ENCODE data around the gene NCBP2.

The NCBP2 gene

DNA sequence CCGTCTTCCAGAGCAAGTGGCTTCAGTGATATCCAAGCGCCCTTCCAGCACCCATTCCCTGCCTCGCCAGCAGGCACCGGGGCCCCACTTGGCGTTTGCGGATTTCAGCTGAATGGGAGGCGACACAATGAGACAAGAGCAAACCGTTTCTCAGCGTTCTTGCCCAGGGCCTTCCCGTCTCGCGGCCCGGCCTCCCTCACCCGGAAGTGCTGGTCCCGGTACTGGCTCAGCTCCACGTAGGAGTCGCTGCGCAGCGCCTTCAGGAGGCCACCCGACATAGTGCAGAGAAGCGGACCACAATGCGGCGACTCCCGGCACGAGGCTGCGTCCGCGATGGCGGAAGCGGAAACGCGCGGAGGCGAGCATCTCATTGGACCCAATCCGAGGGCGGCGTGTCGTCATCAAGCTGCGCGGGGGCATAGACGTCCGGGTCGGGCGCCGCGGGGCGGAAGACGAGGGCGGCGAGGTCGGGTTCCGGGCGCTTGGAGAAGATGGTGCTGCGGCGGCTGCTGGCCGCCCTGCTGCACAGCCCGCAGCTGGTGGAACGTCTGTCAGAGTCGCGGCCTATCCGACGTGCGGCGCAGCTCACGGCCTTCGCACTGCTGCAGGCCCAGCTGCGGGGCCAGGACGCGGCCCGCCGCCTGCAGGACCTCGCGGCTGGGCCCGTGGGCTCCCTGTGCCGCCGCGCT, at the start of gene NCBP2:
Gene NCBP2 (minus strand): TSS at position 303 of the 689 bp plus-strand sequence. CDS start 25 bp downstream, at position 278.
- DNase-seq, result peak; percentile 96

DNA sequence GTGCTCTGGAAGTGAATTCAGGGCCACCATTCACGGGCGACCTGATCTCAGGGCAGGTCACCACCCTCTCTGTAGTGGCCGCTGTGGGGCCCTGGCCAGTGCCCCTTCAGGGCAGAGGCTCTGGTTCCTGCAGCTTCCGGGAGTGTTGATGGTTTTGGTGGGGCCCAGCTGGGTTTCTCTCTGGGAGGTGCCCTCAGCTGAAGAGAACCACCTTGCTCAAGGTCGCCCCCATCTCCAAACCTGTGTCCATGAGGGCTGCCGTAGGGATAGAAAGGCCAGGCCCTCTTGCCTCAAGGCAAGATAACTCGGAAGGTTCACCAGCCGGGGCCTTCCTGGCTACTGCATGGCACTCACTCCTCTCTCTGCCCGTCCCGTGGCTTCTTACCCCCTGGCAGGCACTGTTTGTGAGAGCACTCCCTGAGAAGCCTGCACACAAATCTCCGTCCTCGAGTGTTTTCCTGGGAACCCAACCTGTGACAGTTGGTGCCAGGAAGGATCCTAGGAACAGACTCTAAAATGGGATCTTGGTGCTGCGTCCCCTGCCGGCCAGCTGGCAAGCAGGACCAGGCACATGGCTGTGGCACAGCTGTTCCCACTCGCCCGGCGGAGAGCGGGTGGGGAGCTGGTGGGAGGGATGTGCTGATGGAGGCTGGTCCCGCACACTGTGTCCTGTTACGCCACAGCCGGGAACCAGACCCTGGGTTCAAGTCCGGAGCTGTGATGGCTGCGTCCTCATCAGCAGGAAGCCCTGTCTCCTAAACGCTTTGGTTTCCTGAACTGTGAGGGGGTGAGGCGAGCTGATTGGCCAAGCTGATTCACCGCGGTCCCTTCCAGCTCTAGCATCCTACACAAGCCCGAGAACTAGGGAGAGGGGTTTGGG, 49.5 kb upstream of the NCBP2 start:
- no peak for DNase-seq

DNA sequence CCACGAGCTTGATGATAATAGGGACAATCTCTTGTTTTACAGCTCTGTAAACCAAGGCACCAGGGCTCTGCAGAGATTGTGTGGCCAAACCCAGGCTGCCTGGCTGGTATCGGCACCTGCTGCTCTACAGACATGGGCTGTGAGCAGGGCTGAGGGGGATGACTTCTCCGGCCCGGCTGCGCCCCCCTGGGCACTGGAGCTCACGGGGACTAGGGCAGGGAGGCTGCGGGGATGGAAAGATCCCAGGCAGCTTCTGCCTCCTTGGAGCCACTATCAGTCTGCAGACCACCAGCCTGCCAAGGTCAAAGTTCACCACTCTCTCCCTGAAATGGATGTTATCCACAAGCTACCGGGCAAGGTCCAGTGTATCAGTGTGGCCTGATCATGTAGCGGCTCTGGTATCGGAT, 48.3 kb upstream of the NCBP2 start:
- DNase-seq, result no peak

DNA sequence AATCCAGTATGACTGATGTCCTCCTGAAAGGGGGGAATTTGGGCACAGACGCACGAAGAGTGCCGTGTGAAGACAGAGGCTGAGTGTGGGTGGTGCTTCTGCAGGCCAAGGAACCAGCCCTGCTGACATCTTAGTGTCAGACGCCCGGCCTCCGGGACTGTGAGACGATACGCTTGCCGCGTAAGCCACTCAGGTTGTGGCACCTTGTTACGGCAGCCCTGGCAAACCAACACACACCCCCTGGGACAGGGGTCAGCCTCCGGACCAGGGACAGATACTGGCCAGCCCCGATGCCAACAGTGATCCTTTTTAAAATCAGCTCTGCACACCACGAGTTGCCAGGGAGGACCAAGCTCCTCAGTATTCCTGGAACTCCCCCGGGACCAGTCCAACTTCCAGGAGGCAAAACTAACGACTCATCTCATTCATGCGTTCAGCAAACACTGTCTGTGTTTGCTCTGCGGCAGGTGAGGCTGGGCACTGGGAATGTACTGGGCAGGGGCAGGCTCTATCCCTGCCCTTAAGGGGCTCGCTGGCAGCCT, 47.5 kb upstream of the NCBP2 start:
- peak; percentile 57 for DNase-seq

DNA sequence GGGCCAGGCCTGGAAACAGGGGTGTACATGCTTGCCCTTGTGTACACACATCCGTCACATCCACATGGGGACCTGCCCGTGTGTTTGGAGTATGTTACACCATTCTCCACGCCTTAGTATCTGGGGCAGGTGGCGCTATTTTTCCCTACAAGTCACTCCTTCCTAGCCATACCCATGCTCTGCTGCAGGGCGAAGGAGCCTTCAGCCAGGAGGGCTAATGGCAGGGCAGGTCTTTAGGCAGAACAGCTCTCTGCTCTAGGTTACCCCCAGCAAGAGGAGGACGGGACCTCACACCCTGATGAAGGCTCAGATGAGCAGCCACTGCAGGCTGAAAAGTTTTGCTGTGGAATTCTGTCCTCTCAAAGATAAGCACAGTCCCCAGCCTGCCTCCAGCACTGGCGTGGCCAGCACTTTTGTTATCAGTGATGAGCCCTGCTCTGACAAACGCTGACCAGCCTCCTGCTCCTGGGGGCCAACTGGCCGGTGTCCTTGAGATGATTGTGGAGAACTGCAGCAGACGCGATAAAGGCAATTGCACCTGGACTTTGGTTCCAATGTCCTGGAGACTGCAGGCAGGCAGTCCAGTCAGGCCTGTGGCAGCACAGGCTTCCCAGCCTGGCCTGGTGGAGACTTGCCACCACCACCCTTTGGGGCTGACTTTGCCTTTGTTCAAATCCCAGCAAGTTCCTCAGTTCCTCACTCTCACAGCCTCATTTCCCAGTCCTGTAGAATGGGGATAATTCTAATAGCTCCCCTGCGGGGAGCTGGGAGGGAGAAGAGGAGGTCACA, 46.1 kb upstream of the NCBP2 start:
- no peak for DNase-seq

DNA sequence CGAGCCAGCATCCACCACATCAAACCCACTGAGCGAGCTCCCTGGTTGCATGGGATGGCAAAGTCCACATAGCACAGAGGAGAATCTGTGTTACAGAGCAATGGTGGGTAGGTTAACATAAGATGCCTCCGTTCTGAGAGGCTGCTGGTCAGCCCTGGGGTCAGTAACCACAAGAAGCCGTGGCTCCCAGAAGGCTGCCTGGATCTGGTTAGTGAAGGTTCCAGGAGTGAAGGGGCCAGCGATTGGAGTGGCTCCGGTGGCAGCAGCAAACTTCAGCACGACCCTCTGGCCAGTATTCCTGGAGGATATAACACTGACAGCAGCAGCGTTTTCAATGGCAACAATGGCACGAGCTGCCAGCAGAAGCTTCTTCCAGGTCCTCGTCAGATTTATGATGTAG, 44.7 kb upstream of the NCBP2 start:
- no peak for DNase-seq

DNA sequence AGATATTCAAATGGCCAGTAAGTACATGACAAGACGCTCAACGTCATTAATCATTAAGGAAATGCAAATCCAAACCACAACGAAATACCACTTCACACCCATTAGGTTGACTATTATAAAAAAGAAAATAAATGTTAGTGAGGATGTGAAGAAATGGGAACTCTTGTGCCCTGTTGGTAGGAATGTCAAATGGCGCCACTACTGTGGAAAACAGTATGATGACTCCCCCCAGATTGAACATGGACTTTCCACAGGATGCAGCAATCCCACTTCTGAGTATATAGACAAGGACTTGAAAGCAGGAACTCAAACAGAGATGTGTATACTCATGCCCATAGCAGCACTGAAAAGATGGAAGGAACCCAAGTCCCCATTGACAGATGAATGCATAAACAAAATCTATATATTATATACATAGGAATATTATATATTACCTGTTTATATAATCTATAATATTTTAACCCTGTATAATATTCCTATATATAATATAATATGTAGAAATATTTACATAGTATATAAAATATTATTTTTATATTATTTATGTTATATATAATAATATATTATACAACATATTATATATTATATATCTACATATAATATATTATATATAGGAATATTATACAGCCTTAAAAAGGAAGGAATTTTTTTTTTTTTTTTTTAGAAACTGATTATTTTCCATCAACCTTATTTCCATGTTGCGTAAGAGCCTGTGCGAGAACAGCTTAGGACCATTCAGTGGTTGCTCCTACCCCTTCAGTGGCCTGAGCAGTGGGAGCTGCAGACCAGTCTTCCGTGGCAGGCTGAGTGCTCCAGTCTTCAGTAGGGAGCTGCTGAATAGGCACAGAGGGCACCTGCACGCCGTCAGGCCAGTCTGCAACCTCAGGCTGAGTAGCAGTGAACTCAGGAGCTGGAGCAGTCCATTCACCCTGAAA, 43.9 kb upstream of the NCBP2 start:
- DNase-seq, result no peak

DNA sequence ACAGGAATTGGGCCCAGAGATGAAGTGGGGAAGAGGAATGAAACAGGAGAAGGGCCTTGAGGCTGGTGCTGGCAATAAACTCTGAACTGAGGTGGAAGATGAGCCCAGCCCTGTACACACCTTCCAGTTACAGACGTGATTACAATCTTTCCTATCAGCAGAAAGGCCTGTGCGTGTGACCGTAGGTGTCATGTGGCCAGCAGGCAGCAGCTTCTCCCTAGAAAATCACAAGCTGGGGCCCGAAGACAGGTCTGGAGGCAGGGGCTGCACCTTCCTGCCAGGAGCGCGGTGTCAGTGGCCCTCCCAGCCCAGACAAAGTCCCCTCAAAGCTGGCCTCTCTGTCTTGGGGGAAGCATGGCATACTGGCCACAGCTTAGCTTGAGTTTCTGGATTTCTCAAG, 43.0 kb upstream of the NCBP2 start:
- no peak for DNase-seq

DNA sequence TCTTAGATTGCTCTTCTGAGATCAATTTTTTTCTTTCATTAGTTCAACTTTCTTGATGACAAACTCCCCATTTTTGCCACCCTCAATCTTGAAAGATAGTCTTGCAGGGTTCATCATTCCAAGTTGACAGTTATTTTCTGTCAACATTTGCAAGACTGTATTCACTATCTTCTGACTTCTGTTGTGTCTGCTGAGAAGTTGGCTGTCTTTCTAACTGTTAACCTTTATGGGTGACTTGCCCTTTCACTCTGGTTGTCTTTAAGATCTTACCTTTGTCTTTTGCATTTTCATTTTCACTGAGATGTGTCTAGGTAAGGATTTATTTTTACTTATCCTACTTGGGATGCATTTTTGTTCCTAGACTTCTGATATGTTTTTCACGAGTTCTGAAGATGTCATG, 40.9 kb upstream of the NCBP2 start:
- no peak for DNase-seq

DNA sequence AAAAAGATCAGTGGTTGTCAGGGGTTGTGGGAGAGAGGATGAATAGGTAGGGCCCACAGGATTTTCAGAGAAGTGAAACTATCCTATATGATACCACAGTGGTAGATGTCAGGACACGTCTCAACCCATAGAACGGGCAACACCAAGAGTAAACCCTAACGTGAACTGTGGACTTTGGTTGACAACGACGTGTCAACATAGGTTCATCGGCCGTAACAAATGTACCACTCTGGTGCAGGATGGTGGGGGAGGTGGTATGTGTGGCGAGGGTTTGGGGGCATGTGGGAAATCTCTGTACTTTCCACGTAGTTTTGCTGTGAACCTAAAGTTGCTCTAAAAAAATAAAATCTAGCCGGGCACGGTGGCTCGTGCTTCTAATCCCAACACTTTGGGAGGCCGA, 39.3 kb upstream of the NCBP2 start:
- no peak for DNase-seq

DNA sequence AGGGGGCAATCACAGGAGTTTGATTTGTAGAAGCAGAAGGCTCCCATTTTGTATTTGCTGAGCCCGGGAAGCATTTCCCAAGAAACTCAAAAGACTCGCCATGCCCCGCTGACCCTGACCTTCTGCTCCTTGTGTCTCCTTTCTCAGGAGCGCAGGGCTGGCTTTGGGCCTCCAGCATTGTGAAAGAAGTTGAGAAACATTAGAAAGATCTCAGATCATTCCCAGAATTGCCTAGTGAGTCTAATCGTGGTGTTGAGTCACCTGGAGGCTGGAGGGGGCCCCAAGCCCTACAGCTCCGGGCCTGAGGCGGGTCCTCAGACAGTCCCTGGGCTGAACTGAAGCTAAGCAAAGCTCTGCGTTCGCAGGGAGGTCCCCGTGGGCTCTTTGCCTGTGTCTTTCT, 37.2 kb upstream of the NCBP2 start:
- no peak for DNase-seq

DNA sequence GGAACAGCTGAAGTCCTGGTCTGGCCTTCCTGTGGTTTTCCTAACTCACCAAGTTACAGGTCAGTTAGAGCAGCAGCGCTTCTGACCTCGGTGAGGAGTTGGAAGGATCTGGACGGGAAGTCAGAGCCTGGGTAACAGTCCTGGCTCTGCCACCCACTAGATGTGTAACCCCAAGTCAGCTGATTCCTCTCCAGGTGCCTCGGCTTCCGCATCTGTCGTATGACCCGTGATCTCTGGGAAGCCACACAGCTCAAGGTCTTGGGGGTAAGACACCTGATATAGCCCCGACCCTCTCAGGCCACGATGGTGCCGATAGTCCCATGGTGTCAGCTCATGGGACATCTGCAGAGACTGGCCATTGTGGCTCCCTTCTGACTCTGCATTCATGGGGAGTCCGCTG, 34.6 kb upstream of the NCBP2 start:
- no peak for DNase-seq

DNA sequence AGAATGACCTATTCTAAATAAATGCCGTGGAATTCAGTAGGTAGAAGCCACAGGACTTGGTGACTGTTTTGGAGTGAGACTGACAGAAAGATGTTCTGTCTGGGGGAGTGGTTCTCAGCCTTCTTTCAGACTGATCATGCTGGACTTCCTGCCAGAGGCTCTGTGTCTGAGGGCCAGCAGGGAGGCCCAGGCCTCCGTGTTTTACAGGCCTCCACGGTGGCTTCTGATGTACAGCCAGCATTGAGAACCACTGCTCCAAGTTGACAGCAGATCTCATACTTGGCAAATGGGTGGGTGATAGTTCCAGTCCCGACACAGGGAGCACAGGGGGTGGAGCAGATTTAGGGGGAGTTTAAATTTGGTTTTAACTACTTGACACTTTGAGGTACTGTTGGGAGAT, 33.0 kb upstream of the NCBP2 start:
- DNase-seq, result no peak

DNA sequence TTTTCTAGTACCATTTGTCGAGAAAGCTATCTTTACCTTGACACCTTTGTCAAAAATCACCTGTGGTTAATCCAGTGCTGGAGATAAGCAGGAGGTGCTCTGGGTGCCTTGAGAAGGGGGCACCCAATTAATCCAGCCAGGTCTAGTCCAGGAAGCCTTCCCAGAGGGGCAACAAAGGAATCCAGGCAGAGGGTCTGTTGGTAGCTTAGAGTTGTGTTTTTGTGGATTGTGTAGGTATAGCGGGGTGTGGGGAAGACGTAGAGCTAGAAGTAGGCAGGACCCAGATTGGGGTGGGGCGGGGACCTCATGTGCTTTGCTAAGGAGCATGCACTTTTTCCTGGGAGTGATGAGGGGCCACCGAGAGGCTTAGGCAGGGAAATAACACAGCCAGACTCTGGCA, 32.3 kb upstream of the NCBP2 start:
- DNase-seq, result no peak

DNA sequence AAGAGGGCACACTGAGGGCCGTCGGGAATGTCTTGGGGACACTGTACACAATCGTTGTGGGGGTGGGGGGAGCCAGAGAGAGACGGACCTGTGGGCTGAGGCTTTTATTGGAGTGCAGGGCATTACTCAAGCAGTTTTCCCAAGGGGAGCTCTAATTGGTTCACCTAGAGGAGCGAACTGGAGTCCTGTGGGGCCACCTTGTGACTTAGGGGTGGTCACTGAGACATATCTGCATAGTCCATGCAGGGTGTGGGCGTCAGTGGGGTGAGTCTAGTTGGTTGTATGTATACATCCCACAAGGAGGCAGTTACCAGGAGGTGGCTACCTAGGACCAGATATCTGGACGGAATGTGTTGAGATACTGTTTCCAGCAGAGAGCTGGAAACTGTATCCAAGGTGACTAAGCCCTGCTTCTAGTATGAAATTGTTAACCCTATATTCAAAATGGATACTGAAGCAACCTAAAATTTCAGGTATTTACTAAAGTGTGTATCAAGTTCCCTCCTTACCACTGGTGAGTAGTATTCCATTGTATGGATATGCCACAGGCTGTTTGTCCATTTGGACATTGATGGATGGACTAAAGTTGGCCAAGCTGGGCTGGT, 28.9 kb upstream of the NCBP2 start:
- no peak for DNase-seq

DNA sequence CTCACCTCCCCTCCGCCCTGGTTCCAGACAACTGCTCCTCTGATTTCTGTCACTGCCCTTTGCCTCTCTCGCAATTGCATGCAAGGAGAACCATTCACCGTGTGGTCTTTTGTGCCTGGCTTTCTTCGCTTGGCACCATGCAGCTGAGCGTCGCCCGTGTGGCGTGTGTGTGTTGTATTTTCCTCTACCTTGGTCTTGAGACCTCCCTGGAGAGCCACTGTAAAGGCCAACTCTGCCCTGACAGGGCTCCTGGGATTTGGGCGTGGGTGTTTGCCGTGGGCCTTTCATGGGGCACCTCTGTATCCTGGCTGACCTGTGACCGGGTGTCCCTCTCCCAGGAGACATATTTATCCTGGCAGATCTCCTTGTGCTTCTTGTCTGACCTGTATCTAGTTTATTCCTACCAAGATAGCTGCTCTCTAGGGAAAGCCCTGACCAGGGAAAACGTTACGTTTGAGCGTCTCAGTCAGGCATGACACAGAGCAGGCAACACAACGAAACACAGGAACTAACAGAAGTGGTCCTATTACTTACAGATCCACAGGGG, 28.3 kb upstream of the NCBP2 start:
- DNase-seq, result no peak

DNA sequence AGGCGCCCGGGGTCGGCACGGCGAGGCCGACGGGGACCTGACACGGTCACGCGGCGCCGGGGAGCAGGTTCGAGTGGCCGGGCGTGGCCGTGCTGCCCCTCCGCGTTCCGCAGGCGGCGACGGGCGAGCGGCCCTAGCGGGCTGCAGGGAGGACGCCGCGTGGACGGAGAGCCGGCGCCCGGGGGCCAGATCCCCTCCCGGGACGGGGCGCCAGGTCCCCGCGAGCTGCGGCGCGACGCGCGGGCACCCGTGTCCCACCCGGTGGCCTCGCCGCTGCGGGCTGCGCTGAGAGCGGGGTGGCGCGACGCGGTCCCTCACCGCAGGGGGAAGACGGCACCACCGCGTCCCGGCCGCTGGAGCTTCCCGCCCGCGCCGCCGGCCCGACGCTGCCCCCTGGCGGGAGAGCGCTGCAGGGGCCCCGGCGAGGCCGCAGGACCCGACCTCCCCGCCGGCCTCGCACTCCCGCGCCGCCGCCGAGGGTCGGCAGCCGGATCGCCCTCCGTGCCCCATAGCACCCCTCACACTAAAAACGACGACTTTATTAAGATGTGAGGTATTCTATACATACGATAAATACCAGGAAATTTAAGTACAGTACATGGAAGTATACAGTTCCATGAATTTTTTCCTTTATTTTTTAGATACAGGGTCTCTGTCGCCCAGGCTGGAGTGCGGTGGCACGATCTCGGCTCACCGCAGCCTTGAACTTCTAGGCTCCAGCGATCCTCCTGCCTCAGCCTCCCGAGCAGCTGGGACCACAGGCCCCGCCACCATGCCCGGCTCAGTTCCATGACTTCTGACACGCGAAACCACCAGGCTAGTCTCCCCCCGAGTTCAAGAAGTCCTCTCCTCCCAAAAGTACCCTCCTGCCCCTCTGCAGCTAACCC, 27.6 kb upstream of the NCBP2 start:
- peak; percentile 56 for DNase-seq

DNA sequence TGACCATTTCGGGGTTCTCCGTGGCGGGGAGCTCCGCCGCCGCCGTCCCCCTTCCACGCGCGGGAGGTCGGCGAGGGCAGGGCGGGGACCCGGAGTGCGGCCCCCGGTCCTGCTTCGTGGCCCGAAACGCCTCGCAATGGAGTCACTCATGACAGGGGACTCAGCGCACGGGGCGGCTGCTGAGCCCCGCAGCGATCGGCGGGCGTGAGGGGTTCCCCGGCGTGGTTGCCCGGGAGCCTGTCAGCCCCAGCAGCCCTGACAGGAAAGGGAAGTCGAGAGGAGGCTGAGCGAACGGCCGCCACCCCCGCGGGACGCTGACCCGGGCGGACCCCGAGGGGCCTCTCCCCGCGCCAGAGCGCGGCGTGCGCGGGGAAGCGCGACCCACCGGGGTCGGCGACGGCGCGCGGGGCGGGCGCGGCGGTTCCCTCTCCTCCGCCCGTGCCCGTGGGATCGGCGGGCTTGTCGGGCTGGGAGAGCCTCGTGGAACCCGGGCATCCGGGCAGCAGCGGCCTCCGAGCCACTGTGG, 26.9 kb upstream of the NCBP2 start:
- DNase-seq, result no peak

DNA sequence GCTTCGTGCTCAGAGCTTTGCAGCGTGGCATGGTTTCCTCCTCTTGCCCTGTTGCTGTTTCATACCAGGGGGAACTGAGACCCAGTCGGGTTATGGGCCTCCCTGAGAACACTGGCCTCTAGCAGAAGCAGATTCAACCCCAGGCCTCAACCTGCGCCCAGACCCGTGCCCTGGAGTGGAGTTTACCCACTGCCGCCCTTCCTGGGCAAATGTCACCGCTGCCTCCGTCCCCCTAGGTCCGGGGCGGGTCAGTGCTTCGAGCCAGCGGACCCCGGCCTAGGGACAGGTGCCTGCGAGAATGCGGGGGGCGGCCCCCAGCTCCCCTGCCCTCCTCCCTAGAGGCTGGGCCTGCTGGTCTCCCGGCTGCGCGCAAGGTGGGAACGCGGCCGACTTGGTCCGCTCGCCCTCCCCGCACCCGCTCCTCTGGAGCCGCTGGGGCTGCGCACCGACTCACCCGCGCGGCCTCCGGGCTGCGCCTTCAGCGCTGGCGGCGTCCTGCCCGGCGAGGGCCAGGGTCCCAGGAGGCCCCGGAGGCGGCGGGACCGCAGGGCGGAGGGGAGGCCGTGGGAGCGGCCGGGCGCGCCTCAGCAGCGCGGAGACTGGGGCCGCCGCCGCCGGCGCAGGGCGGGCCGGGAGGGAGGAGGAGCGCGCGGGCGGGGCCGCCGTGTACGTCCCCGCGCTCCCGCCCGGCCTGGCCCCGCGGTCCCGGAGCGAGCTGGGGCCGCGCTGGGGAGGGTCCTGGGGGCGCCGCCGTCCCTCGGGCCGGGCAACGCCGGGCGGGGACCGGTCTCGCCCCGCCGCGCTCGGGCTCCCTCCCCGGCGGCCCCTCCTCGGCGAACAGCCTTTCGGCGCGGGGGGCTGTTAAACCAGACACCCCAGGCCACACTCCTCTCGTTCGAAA, 26.2 kb upstream of the NCBP2 start, which contains the start of gene PIGZ:
Gene PIGZ (minus strand): TSS at position 601 of the 901 bp plus-strand sequence. CDS start 16,802 bp downstream, outside the sequence.
- DNase-seq, result peak; percentile 17
